H1 (cell line): ENCODE measurements around the gene FBXO41. TPM values are rescaled to one million over a fixed set of nuclear protein-coding genes. Genes with fewer than 3 reads are reported as not detected.

Experiments used
- CTCF ChIA-PET: fragments of 300-600 bp; sonication (Branson Sonifier 250); formaldehyde crosslinking; loops from one replicate; lab custom pipeline; 2021; ENCODE audit not compliant: partially characterized antibody; lab: Charles Lee
- POLR2A ChIA-PET: fragments of 300-600 bp; sonication (Branson Sonifier 250); formaldehyde crosslinking; loops from one replicate; lab custom pipeline; 2021; ENCODE audit warnings: inconsistent platforms; ENCODE audit not compliant: partially characterized antibody; lab: Charles Lee
- DNase-seq, 2 experiments: peaks; one replicate each; pipeline versions ENCODE4 v3.0.0 to v3.0.0-alpha.2; 2010 to 2022; ENCODE audit warnings: low spot score in 2 of 2, low read depth in 1 of 2, mixed read lengths in 1 of 2
- FAIRE-seq: peaks from 2 replicates; lab custom pipeline; 2011; peaks lifted over from hg19 to GRCh38; lab: Jason Lieb, UNC
- H2AFZ ChIP-seq: 2 replicates; pipeline ENCODE4 v1.8.1; 2012; ENCODE audit warnings: low read length, inconsistent platforms
- H2AK5ac ChIP-seq: 2 replicates; pipeline ENCODE4 v1.6.1; 2013; ENCODE audit warnings: low read depth, low read length
- H2BK120ac ChIP-seq: replicated peaks from 2 replicates; pipeline ENCODE3; 2013; ENCODE audit warnings: low read depth, low read length, inconsistent platforms
- H2BK12ac ChIP-seq: 2 replicates; pipeline ENCODE4 v1.6.1; 2013; ENCODE audit warnings: low read depth, low read length
- H2BK15ac ChIP-seq: 2 replicates; pipeline ENCODE4 v1.6.1; 2013; ENCODE audit warnings: low read length
- H2BK20ac ChIP-seq: 2 replicates; pipeline ENCODE4 v1.6.1; 2013; ENCODE audit warnings: low read length
- H2BK5ac ChIP-seq: 2 replicates; pipeline ENCODE4 v1.6.1; 2013; ENCODE audit warnings: low read depth, low read length
- H3K14ac ChIP-seq: 2 replicates; pipeline ENCODE4 v1.6.1; 2013; ENCODE audit warnings: inconsistent platforms; ENCODE audit not compliant: insufficient read length
- H3K18ac ChIP-seq: 2 replicates; pipeline ENCODE4 v1.6.1; 2013; ENCODE audit warnings: low read length; ENCODE audit errors: extremely low read depth
- H3K23ac ChIP-seq: 2 replicates; pipeline ENCODE4 v1.6.1; 2013; ENCODE audit warnings: inconsistent platforms; ENCODE audit not compliant: insufficient read length
- H3K23me2 ChIP-seq: 2 replicates; pipeline ENCODE4 v1.6.1; 2013; ENCODE audit warnings: low read depth, low read length
- H3K27ac ChIP-seq: 2 replicates; pipeline ENCODE4 v1.6.1; 2011; ENCODE audit warnings: low read depth, low read length, inconsistent platforms
- H3K27me3 ChIP-seq, 4 experiments: replicated peaks in 1 of 4; 1 replicate in 1 of 4; 2 replicates in 3 of 4; pipeline versions ENCODE4 v1.6.1 to v1.8.1; 2011 to 2013; ENCODE audit warnings: low read length in 3 of 4, mild to moderate bottlenecking in 3 of 4, inconsistent platforms in 2 of 4, mixed read lengths in 2 of 4, moderate library complexity in 1 of 4; ENCODE audit not compliant: control insufficient read depth in 3 of 4, insufficient read depth in 3 of 4; ENCODE audit errors: extremely low read depth in 1 of 4
- H3K36me3 ChIP-seq, 4 experiments: 2 replicates each; pipeline versions ENCODE4 v1.6.1 to v1.8.1; 2011 to 2013; ENCODE audit warnings: mild to moderate bottlenecking in 4 of 4, low read length in 3 of 4, moderate library complexity in 2 of 4, control low read depth in 1 of 4, inconsistent platforms in 1 of 4; ENCODE audit not compliant: insufficient read depth in 4 of 4, control insufficient read depth in 2 of 4
- H3K4ac ChIP-seq: replicated peaks from 2 replicates; pipeline ENCODE3; 2013; ENCODE audit warnings: low read length, low read depth, mixed read lengths, inconsistent platforms; ENCODE audit not compliant: insufficient read length
- H3K4me1 ChIP-seq, 4 experiments: replicated peaks in 1 of 4; 1 replicate in 1 of 4; 2 replicates in 3 of 4; pipeline versions ENCODE4 v1.6.1 to v1.8.1; 2011 to 2013; ENCODE audit warnings: low read length in 3 of 4, inconsistent platforms in 2 of 4, mixed read lengths in 1 of 4; ENCODE audit not compliant: insufficient read depth in 4 of 4, control insufficient read depth in 3 of 4
- H3K4me2 ChIP-seq, 2 experiments: 2 replicates each; pipeline versions ENCODE4 v1.6.1 to v1.8.1; 2011 to 2013; ENCODE audit warnings: low read depth in 2 of 2, low read length in 2 of 2, control low read depth in 1 of 2, inconsistent platforms in 1 of 2, mild to moderate bottlenecking in 1 of 2; ENCODE audit not compliant: insufficient read depth in 1 of 2
- H3K4me3 ChIP-seq, 4 experiments: fragments of 200-600, 300-600 bp in 1 of 4; sonication (generic), shearing (Covaris generic), sonication (Bioruptor Twin) in 1 of 4; 2 replicates each; pipeline versions ENCODE4 v1.5.1 to v1.8.1; 2011 to 2016; ENCODE audit warnings: low read length in 4 of 4, low read depth in 3 of 4, control low read depth in 2 of 4, inconsistent platforms in 2 of 4, mild to moderate bottlenecking in 2 of 4, mixed read lengths in 1 of 4, moderate library complexity in 1 of 4; ENCODE audit not compliant: insufficient read depth in 2 of 4; ENCODE audit errors: extremely low read depth in 1 of 4
- H3K56ac ChIP-seq: replicated peaks from 2 replicates; pipeline ENCODE3; 2013; ENCODE audit warnings: low read depth, mild to moderate bottlenecking, mixed read lengths, low read length, inconsistent platforms; ENCODE audit not compliant: insufficient read length
- H3K79me1 ChIP-seq: 2 replicates; pipeline ENCODE4 v1.6.1; 2013; ENCODE audit warnings: low read depth, low read length, control low read depth
- H3K79me2 ChIP-seq, 2 experiments: 2 replicates each; pipeline versions ENCODE4 v1.6.1 to v1.8.1; 2012 to 2013; ENCODE audit warnings: low read length in 2 of 2, mild to moderate bottlenecking in 2 of 2, inconsistent platforms in 1 of 2; ENCODE audit not compliant: insufficient read depth in 2 of 2, control insufficient read depth in 1 of 2
- H3K9ac ChIP-seq, 4 experiments: replicated peaks in 1 of 4; 1 replicate in 1 of 4; 2 replicates in 3 of 4; pipeline versions ENCODE4 v1.6.1 to v1.8.1; 2011 to 2013; ENCODE audit warnings: low read depth in 3 of 4, low read length in 3 of 4, control low read depth in 2 of 4, mild to moderate bottlenecking in 2 of 4, moderate library complexity in 2 of 4, inconsistent platforms in 1 of 4; ENCODE audit errors: extremely low read depth in 1 of 4
- H3K9me3 ChIP-seq, 2 experiments: 2 replicates each; pipeline versions ENCODE4 v1.6.1 to v1.8.1; 2012 to 2013; ENCODE audit warnings: mild to moderate bottlenecking in 2 of 2, moderate library complexity in 2 of 2, control low read depth in 1 of 2, inconsistent platforms in 1 of 2, low read depth in 1 of 2, low read length in 1 of 2, mixed read lengths in 1 of 2; ENCODE audit not compliant: insufficient read depth in 2 of 2
- H4K20me1 ChIP-seq, 2 experiments: replicated peaks in 1 of 2; 2 replicates each; pipeline versions ENCODE3 to v1.8.1; 2011 to 2013; ENCODE audit warnings: inconsistent platforms in 2 of 2, low read length in 2 of 2, mild to moderate bottlenecking in 1 of 2; ENCODE audit not compliant: insufficient read depth in 2 of 2, control insufficient read depth in 1 of 2
- H4K5ac ChIP-seq: 2 replicates; pipeline ENCODE4 v1.6.1; 2013; ENCODE audit warnings: low read length, low read depth, mixed read lengths, inconsistent platforms; ENCODE audit not compliant: insufficient read length
- H4K8ac ChIP-seq: 2 replicates; pipeline ENCODE4 v1.8.0; 2013; ENCODE audit warnings: mild to moderate bottlenecking, moderate library complexity, low read length, inconsistent platforms; ENCODE audit not compliant: insufficient read depth; ENCODE audit errors: extremely low read depth
- H4K91ac ChIP-seq: replicated peaks from 2 replicates; pipeline ENCODE3; 2013; ENCODE audit warnings: low read length, mixed read lengths, inconsistent platforms; ENCODE audit not compliant: insufficient read length
- BACH1 ChIP-seq: IDR thresholded peaks from 2 replicates; pipeline ENCODE4 v1.6.1; 2012; ENCODE audit warnings: low read length, improper control_type of control experiment
- BCL11A ChIP-seq, 2 experiments: IDR thresholded peaks; one replicate each; pipeline ENCODE4 v1.6.1; 2011; ENCODE audit warnings: low read depth in 2 of 2, low read length in 2 of 2, mild to moderate bottlenecking in 2 of 2
- CTCF ChIP-seq, 3 experiments: IDR thresholded peaks; 1 replicate in 2 of 3; 2 replicates in 1 of 3; pipeline versions ENCODE4 v1.5.1 to v1.6.1; 2011; ENCODE audit warnings: low read length in 3 of 3, mild to moderate bottlenecking in 3 of 3, inconsistent platforms in 2 of 3, low read depth in 1 of 3, moderate library complexity in 1 of 3; ENCODE audit not compliant: insufficient read depth in 1 of 3; ENCODE audit errors: control extremely low read depth in 1 of 3
- KDM4A ChIP-seq: IDR thresholded peaks from one replicate; pipeline ENCODE4 v1.7.1; 2012; ENCODE audit warnings: low read depth, mild to moderate bottlenecking, moderate library complexity, low read length, inconsistent platforms; ENCODE audit not compliant: severe bottlenecking
- SP1 ChIP-seq: IDR thresholded peaks from 2 replicates; pipeline ENCODE4 v1.6.1; 2011; ENCODE audit warnings: low read depth, low read length
- WGBS, 2 experiments: shearing (Covaris generic) in 1 of 2; methylation state at CpG; one replicate each; pipeline versions ENCODE4 v1.1.6 to v1.1.7; 2013 to 2015; ENCODE audit warnings: low lambda C conversion rate in 2 of 2, mixed read lengths in 2 of 2, inconsistent platforms in 1 of 2, low coverage in 1 of 2, missing lambda C conversion rate in 1 of 2; ENCODE audit not compliant: insufficient replicate concordance in 2 of 2, insufficient coverage in 1 of 2, insufficient read length in 1 of 2; ENCODE audit errors: extremely low coverage in 1 of 2, missing lambda C conversion rate in 1 of 2; 5-methylcytosine and 5-hydroxymethylcytosine counted together
- polyA plus RNA-seq, 7 experiments: library from polyadenylated mRNA; depleted of rRNA in 3 of 7; stranded (reverse) in 5 of 7; unstranded in 2 of 7; fragments of >200 nt in 5 of 7; fragments of 200-250 nt in 2 of 7; gene quantifications; 1 replicate in 5 of 7; 2 replicates in 1 of 7; 4 replicates in 1 of 7; pipeline versions ENCODE4 v1.2.1 to v1.2.3, GENCODE V29; 2011 to 2013; ENCODE audit warnings: missing spikeins in 2 of 7, mixed read lengths in 2 of 7
- total RNA-seq: library from RNA; stranded (reverse); fragmentation: NEBNext Ultra II Directional; extraction: Animal tissue kit (Norgen Biotek cat#: 25700); gene quantifications from 2 replicates; pipeline ENCODE4 v1.2.1, GENCODE V29; 2021

FBXO41 gene
- total and polyA plus RNA-seq, 2 of the 8 experiments (the other 6 are each of a cell fraction or from before 2014, with no cell fraction given): 11.2 to 14.3 TPM

GRCh38 chr2:73291461-73292315 lies 7.4 kb upstream of the FBXO41 start:
- Histone ChIP-seq H3K14ac (no peak overlapping the region), H3K36me3 (no peaks in the 10 kb centered on the region; a peak in 1 of 8 replicates), H3K23ac (no peak overlapping the region), H3K56ac (no peak overlapping the region), H3K79me1 (no peaks in the 10 kb centered on the region), H2BK5ac (no peak overlapping the region), H3K9me3 (no peaks in the 10 kb centered on the region), H3K79me2 (no peaks in the 10 kb centered on the region), H4K5ac (no peak overlapping the region), H2BK20ac (no peak overlapping the region), H3K23me2 (peaks cover 12% of the 10 kb centered on the region), H2AFZ (no peak overlapping the region; the same call in 1 of the 2 replicates), H2BK120ac (no peak overlapping the region), H4K20me1 (peaks cover 9 to 15% of the 10 kb centered on the region in 2 experiments), H3K9ac (no peak overlapping the region), H3K4ac (no peak overlapping the region), H3K18ac (no peak overlapping the region), H3K27me3 (peaks cover 28 to 73% (median 57%) of the 10 kb centered on the region in 4 experiments), H3K27ac (no peak overlapping the region), H3K4me2 (peak overlapping the region; percentile 78 to 90), H4K91ac (no peak overlapping the region), H2BK15ac (no peak overlapping the region), H2AK5ac (no peak overlapping the region), H3K4me1 (peaks cover 0 to 11% (median 3%) of the 10 kb centered on the region in 4 experiments; a peak in 4 of 7 replicates), H3K4me3 (peak overlapping the region; percentile 37 to 68 (median 46)), H4K8ac (0 out of 2 replicates have a peak overlapping the region, but pooled peaks have one; percentile 29), H2BK12ac (no peak overlapping the region)
- 4% methylated on average over 66 of the region's 82 CpGs; no CpG with 5 or more reads in 1 of the 2 experiments for WGBS, 2 experiments
- ChIA-PET POLR2A (interaction anchor here (1.2 to 2.5 kb wide), 9 partner anchors 7 to 68 kb away, joined by 3 to 8 read pairs (median 4); partner anchors contain the start of genes CCT7 and FBXO41), CTCF (interaction anchor here (0.7 to 6.5 kb wide), 16 partner anchors 15 to 94 kb away, joined by 3 to 122 read pairs (median 8); partner anchors contain the start of genes ALMS1 and CCT7)
- DNase-seq: peak in 1 of 2 experiments; percentile 76
- no peak for FAIRE-seq
- TF ChIP-seq SP1 (no peak), BCL11A (IDR thresholded peaks at IDR 0.05; ENCODE audit: low read depth in 2 of 2, low read length in 2 of 2) (no peak), CTCF (IDR thresholded peaks at IDR 0.05; ENCODE audit: control extremely low read depth in 1 of 3, insufficient read depth in 1 of 3, low read depth in 1 of 3, low read length in 3 of 3) (peak in 2 of 3 experiments; percentile 31 to 44; a peak in 3 of 4 replicates), KDM4A (peak; percentile 60), BACH1 (no peak)
